Limb (tissue), 2 donors: ENCODE measurements around the gene GAP43.

Experiments used
- DNase-seq, 2 donors: peaks; one replicate each; pipeline ENCODE4 v3.0.0-alpha.2; 2016; ENCODE audit errors: extremely low spot score in 2 of 2

GAP43 gene

DNA sequence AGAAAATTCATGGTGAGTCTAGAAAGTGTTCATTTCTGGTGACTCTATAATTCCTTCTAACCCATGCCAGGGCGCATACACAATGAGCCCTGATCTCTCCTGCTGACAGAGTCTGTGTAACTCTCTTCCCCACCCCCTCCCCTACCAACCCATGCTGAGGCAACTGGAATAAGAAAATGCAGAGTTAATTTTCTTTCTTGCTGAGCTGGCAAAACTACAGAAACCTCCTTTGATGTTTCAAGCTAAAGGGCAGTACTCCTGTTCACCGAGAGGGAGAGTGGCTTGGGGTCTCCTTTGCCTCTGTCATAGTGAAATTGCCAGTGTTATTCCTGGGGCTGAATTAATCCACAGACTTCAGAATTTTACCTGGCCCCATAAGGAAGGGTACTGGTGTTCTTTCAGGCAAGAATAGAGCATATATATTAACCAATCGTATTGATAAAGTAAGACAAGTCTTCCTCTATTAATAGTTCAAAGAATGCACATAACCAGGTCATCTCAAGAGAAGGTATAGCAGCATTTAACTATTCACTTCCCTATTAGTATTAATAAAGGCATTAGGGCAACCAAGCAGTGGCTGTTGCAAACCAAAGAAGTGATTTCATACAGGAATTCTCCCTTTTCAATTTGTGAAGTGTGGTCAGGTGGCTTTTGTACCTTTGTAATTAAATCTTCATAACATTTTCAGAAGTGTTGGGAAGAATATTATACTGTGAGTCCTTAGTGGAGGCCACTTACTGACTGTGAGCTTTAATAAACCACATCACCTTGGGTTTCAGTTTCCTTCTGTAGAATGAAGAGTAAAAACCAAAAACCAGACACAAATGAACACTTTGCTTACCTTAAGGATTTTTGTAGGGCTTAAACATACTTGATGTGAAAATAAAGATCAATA is 4.1 kb downstream of the GAP43 start:
- no peak for DNase-seq

DNA sequence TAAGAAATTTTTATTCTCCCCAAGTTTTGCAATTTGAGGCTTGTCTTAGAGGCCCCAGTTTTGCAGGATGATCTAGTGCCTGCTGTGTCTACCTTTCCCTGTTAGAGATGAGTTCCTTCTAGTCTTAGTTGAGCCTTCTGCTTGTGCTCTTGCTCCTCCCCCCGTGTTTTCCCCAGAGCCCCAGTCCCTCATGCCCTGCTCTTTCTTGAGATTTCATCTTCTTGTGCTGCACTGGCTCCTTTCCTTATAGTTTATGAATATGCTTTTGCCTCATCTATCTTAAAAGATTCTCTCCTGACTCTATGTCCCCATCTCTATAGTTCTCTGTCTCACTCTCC is 4.7 kb downstream of the GAP43 start:
- DNase-seq: no peak

DNA sequence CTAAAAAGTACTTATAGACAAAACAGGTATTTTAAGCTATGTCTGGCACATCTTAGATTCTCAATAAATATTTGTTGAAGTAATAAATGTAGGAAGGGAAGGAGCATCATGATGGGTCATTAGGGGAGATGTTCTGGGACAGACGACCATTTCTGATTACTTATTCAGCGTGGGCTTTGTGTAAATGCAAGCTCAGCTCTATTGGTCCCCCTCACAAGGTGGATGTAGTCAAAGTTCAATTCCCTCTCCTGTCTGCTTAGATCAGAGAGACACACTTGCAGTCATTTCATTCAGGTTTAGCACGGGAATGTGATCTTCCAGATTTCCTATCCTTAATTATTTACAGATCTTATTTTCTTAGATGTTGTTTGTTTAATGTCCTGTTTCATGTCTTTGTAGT is 7.5 kb downstream of the GAP43 start:
- DNase-seq: no peak

DNA sequence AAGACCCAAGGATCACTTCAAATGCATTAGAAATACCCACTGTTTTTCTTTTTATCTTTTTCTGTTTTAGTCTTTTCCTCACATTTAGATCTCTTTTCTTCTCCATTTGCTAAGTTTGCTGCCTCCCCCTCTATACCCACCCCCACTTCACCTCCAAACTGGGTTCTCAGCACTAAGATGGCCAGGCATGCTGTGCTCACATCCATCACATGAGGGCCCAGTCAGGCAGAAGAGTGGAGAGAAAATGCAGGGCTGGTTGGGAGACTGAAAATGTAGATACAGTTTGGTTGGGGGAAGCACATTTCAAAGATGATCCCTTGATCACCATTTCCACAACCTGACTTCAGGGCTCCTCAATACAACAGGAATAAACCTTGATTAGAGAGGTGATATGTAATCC is 8.7 kb downstream of the GAP43 start:
- DNase-seq: no peak

DNA sequence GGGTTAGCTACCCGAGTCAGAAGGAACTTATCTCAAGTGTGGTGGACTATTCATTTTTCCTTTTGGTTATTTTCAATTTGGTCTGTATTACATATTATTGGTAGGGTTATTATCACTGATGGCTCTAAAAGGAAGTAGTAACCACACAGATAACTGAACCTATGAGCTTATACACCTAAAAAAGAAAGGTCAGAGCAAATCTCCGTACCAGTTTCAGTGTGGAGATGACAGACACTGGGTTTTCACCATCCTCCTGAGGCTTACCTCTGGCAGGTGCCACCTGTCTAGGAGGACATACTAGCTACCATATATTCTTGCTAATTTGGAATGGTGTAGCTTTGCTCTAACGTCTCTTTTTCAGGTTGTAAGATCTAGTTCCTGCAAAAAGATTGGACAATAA is 10.2 kb downstream of the GAP43 start:
- no peak for DNase-seq

DNA sequence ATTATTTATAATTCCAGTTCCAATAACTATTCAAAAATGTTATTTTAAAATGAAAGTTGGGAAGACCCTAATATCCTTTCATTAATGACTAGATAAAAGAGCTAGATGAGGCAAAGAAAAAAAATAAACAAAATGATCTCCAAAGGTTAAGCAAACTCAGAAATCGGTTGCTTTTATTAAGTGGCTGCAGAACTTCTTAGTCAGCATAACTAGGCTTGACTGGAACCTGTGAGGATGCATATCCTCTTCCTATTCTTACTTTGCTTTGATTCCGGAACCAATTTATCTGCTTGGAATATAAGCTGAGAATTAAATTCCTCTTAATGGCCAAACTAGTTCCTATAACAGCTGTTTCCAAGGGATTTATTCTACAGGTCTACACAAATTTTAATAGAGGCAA is 10.7 kb downstream of the GAP43 start:
- no peak for DNase-seq

DNA sequence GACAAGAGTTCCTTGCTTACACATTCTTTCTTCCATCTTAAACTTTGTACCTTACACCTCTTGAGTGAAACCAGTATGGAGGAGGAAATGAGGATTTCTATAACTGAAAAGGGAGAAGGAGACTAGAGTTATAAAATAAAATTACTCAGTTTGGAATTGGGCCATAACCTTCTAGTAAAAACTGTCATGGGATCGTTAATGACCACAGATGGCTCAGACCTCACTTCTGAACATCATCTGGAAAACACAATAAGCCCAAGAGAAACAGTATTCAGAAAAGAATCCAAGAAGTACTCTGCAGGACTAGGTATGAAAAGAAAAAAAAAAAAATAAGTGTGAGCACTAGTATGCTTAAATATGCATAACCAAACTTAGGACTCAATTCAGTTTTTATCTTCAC is 12.1 kb downstream of the GAP43 start:
- no peak for DNase-seq

DNA sequence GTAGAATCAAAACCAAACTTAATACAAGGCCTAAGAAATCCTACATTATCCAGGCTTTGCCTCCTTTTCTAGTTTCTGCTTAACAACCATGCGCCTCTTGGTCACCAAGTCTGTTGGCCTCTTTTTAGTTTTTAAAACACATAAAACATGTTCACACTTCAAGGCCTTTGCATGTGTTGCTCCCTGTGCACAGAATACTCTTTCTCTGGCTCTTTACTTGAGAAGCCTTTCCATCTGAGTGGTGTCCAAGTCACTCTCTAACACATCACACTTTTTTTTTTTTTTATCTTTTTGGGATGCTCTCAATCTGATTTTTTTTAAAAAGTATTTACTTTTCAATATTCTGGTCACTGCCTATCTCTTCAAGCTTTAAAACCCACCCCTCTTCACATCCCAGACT is 14.9 kb downstream of the GAP43 start:
- no peak for DNase-seq

DNA sequence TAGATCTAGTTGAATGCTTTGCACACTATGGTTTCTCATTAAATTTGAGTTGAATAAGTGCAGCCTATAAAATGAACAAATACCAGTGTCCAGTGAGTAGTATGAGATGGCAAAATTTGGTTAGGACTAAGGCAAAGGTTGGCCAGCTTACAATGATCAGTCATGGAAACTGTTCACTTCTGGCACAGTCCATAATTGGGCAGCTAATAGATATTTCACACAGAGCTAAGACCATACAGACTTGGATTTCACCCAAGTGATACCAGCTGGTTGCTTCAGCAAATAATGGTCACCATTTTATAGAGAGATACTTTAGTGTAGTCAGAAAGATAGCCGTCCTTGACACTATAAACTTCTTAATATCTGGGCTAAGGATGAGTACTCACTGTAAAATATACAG is 15.7 kb downstream of the GAP43 start:
- no peak for DNase-seq

DNA sequence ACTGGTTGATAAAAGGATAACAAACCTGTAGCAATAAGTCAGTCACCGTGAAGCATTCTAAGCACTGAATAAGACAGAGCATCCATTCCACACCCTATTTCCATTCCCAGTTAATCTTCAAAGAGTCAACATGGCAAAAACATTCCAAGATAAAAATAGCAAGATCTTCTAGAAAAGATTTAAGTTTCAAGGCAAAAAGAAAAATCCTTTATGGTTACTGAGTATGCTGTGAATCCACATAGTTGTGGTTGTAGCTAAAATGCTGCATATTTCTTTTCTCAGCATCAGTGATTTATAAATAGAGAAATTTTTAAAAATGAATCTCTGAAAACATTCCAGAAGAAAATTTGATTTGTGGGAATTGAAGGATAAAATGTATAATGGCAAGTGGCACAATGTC is 21.1 kb downstream of the GAP43 start:
- no peak for DNase-seq

DNA sequence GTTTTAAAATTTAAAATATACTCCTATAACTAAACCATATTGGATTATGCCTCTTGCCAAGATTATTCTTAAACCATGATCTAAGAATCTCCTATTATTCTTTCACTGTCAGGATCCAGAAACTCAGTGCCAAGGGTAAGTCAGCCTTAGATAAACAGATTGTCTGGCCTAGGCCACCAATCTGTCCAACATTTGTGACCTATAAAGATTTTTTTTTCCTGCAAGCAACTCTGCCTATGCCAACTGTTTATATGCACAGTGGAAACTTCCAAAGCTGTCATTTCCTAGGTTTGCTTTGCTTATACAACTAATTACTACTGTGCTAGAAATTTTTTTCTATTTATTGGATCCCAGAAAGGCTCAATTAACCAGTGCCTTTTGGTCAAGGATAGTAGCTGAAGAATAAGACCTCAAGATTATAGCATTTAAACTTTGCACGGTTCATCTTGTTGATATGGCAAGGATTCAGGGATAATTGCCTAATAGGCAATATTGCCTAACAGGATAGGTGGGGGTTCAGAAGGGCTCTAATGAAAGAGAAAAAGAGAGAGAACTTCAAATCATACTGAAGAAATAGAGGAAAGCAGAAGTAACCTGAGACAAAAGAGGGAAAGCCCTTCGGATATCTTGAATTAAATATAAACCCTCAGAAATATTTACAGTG is 22.8 kb downstream of the GAP43 start:
- DNase-seq: no peak

DNA sequence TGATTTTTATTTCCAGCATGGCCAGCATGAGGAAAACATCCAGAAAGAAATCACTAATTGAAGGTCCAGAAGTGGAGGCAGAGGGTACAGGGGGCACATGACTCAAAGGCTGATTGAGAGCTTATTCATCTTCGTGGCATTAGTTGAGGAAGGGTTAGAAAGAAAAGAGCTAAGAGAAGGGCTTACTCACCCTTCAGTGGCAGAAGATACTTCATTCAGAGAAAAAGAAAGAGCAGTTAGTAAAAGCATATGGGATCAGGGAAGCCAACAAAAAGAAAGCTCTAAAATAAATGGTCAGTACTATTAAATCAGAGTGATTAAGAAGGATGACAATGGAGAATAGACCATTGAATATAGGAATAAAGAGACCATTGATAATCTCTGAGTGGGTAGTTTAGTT is 25.2 kb downstream of the GAP43 start:
- no peak for DNase-seq

DNA sequence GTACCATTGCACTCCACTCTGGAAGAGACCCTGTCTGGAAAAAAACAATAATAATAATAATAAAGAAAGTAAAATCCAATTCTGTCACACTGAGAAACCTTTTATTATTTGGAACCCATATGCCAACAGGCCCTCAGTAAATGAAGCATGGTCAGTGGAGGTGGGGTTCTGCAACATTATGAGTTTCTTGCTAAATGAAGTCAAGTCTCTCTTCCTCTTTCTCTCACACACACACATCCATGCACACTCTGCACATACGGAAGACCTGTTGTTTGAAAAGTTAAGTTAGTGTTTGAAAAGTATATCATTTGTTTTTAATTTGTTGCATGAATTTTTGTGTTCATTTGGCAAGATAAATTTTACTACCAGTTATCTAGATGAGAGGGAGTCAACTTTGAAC is 27.8 kb downstream of the GAP43 start:
- DNase-seq: no peak

DNA sequence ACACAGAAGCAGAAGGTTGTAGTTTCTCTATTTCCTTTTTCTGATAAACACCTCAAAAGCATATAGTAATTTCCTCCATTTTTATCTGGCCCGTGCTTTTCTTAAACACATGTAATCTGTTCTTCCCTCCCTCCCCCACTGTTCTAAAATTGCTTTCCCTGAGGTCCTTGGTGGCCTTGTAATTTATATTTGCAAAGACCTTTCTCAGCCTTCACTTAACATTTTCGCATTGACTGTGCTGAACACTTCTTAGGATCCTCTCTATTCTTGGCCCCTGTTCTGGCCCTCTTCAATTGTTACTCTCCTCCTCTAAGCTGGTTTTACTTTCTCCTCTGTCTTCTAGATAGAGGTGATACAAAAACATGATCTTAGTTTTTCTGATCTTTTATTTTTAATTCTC is 28.3 kb downstream of the GAP43 start:
- DNase-seq: no peak

DNA sequence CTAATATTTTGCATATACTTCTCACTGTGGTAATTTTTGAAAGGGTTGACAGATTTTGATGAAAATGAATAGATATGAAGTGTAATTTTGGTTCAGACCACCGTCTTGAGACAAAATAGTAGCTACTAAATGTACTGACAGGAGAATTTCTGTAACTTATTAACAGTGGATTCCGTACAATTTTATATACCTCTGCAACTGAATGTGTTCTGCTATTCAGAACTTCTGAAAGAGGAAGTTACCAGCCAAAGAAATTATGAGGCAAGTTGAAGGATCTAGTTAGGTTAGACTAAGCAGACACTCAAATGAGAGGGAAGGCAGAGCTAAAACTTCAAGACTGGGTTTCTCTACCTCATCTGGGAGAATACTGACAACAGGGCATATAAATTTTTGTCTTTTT is 29.4 kb downstream of the GAP43 start:
- no peak for DNase-seq

DNA sequence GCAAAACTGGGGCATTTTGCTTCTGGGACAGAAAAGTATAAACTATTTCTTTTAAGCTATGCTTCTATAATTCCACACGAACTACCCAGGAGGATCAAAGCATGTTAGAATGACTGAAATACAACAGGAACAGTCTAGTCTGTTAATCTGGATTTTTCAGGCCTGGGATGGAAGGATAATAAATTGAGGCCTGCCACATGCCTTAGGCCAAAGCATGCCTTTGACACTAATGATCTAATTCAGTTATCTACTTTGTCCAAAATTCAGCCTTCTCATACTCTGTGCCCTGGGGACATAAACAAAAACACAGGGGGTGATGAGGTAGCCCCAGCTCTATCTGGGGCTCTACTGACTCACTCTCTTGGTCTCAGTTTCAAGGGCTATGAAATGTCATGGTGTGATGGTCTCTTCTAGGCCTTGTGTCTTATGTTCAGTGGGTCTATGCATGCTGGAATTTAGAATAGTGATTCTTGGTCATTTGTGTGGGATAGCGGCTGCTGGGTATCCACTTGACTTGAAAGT is 32.5 kb downstream of the GAP43 start:
- DNase-seq: no peak

DNA sequence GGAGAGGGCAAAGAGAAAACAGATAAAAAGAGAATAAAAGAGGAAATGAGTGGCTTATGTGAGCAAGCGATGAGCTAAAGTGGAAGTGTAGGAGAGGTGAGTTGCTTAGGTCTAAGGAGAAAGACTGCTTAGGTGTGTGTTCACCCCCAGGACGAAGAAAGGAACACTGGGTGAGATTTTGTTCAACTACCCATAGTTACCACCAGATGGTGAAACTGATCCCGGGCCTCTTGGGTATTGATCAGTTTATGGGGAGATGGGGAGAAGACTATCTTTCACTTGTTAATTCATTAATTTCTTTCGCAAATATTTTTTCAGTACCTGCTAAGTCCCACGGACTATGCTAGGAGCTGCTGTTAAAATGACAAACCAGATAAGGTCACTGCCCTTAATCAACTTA is 33.9 kb downstream of the GAP43 start:
- no peak for DNase-seq

DNA sequence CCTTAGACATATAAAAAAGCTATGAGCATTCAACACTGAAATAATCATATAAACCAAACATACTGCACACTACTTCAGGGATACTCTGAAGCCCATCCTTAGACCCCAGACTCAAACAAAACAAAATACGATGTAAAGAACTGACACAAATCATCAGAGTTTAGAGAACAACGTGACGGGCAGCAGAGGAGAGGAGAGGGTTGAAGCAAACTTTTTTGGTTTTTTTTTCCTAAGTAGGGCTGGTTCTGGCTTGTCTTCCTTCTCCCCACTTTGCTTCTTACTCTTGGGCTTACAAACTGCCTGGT is 34.7 kb downstream of the GAP43 start:
- DNase-seq: no peak

DNA sequence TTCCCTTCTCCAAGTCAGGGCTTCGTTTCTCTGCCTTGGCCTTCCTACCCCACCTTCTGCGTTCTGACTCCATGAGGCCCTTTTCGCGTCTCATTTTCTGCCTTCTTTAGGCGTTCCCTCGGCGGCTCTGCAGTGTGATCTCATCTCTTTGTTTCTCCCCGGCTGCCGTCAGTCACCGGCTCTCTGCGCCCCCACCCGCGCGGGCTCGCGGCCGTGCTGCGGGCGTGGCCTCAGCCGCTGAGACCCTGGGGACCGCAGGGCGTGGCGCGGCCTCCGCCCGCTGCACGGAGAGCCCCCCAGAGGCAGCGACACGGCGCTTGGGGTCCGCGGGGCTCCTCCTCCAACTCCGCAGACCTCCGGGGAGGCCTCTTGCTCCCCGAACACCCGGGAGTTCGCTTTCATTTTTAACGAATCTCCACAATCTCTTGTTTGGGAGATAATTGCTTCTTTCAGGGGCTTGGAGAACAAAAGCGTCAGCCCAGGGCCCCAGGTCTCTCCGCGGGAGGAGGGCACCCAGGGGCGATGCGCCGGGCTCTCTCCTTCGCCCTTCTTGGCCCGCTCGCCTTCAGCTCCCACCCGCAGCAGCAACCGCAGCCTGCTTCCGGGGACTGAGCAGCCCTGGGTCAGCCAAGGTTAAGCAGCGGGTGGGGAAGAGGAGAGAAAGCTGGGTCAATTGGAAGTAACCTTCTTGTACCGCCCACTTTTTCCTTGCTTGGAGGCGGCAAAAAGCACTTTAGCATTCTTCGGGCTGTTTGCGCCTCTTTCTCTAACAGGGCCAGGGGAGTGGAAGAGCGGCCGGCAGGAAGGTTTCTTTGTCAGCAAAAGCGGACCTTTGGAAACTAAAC is 35.2 kb downstream of the GAP43 start:
- peak; percentile 85 to 89 for DNase-seq

DNA sequence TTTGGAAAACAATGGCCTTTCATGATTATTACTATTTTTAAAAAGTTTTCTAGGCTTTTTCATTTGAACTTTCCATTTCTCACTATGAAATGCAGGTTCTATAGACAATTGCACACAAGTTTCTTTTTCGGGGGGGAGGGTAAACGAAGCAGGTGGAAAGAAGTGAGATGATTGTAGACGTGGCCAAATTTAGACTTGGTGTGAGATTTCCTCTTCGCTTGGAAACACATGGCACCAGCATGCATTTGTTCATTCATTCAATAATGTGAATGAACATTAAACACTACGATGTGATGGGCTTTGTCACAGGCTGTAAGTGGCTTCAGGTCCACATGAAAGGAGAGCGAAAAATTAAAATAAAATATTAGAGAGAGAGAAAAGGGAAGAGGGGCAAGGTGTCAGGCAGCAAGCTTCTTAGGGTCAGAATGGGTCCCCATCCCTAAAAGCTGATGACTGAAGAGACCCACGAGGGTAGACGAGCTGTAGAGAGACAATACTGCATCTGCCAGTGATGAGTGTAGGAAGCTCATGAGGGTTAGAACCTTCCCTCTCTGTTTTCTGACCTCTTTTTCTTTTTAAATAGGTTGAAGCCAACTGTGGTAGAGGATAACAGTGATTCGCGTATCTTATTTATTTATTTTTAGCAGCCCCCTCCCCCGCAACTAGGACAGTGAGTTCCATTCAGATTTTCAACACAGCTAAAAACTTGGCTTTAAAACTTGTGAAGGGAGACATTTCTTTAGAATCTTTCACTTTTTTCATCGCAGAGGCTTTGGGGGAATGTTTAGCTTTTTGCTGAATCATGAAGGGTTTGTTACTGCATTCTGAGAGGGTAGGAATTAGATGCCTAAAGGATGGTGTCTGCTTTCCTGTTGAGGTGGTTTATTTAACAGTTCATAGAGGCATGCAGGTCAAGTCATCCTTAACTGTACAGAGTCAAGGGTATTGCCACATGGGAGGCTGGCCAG is 36.2 kb downstream of the GAP43 start:
- DNase-seq: peak in 1 of 2 donors; percentile 32
